ENCODE data around the gene RDH11.

The RDH11 gene

DNA sequence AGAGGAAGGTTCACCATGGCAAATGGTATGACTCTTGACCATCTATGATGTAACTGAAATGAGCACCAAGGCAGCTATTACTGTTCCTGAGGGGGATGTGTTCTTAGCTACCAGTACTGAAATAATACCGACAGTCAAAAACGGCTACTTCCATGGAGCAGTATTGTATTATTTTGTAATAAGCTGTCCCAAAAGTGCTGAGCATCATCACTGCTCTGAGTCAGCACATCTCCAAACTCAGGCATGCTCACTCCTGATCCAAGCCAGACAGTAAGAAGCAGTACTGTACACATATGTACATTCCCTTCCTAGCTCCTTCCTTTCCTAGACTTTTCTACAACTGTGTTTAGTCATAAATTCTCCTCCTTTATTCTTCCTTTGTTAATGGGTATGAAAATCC lies 29.7 kb downstream of the RDH11 start:
- Histone ChIP-seq H3K9ac (ENCODE audit: low read depth, low read length) (no peak overlapping the region), H3K4me2 (ENCODE audit: insufficient read depth, low read length) (no peak overlapping the region), H3K4me3 (ENCODE audit: low read depth in 1 of 2, low read length in 2 of 2) (no peak overlapping the region), H3K4me1 (ENCODE audit: insufficient read depth, low read length) (peaks cover 8% of the 10 kb centered on the region; the same call in 1 of the 2 replicates), H3K79me2 (ENCODE audit: insufficient read depth, low read length) (peaks cover 89% of the 10 kb centered on the region), H3K27ac (ENCODE audit: low read length) (no peak overlapping the region), H4K20me1 (ENCODE audit: insufficient read depth, low read length) (peaks cover 32% of the 10 kb centered on the region; the same call in 1 of the 2 replicates), H3K27me3 (ENCODE audit: insufficient read depth, low read length, poor library complexity) (no peaks in the 10 kb centered on the region), H3K36me3 (ENCODE audit: insufficient read depth, low read length) (peaks cover 12% of the 10 kb centered on the region), H3K9me3 (ENCODE audit: insufficient read depth, low read length, severe bottlenecking) (no peaks in the 10 kb centered on the region), H2AFZ (ENCODE audit: low read depth, low read length) (no peak overlapping the region)
- ATAC-seq (ENCODE audit: insufficient read depth, low read depth) (no peak), DNase-seq (no peak)
- TF ChIP-seq EZH2 (IDR thresholded peaks at IDR 0.05; ENCODE audit: borderline replicate concordance, low read depth, low read length, severe bottlenecking) = no peak
- TF ChIP-seq, protein P1, sequence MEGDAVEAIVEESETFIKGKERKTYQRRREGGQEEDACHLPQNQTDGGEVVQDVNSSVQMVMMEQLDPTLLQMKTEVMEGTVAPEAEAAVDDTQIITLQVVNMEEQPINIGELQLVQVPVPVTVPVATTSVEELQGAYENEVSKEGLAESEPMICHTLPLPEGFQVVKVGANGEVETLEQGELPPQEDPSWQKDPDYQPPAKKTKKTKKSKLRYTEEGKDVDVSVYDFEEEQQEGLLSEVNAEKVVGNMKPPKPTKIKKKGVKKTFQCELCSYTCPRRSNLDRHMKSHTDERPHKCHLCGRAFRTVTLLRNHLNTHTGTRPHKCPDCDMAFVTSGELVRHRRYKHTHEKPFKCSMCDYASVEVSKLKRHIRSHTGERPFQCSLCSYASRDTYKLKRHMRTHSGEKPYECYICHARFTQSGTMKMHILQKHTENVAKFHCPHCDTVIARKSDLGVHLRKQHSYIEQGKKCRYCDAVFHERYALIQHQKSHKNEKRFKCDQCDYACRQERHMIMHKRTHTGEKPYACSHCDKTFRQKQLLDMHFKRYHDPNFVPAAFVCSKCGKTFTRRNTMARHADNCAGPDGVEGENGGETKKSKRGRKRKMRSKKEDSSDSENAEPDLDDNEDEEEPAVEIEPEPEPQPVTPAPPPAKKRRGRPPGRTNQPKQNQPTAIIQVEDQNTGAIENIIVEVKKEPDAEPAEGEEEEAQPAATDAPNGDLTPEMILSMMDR (IDR thresholded peaks at IDR 0.05; ENCODE audit: borderline replicate concordance, extremely low read depth, low read length, poor library complexity, severe bottlenecking) = no peak

DNA sequence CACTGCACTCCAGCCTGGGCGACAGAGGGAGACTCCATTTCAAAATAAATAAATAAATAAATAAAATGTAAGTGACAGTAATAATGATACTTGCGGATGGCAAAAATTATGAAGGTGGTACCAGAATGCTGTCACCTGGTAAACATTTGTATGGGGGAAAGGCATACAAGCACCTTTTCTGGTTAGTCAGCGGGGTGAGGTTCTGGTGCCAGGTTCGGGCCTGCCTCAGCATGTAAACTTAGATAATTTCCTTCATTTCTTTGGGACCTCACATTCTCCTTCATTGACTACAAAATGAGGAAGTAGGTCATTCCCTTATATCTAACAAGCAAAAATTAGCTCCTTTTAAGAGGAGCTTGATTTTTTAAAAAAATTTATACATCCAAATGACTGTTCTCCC lies 31.9 kb downstream of the RDH11 start:
- peaks cover 8% of the 10 kb centered on the region; the same call in 1 of the 2 replicates for H3K4me1 ChIP-seq (ENCODE audit: insufficient read depth, low read length)
- H3K36me3 ChIP-seq (ENCODE audit: insufficient read depth, low read length) = peaks cover 32% of the 10 kb centered on the region
- H3K4me3 ChIP-seq (ENCODE audit: low read depth in 1 of 2, low read length in 2 of 2) = no peak overlapping the region
- H3K4me2 ChIP-seq (ENCODE audit: insufficient read depth, low read length) = no peak overlapping the region
- H3K27ac ChIP-seq (ENCODE audit: low read length) = no peak overlapping the region
- H4K20me1 ChIP-seq (ENCODE audit: insufficient read depth, low read length) = peaks cover 25% of the 10 kb centered on the region; the same call in 1 of the 2 replicates
- no peak overlapping the region for H2AFZ ChIP-seq (ENCODE audit: low read depth, low read length)
- H3K9ac ChIP-seq (ENCODE audit: low read depth, low read length) = no peak overlapping the region
- DNase-seq = no peak
- ATAC-seq (ENCODE audit: insufficient read depth, low read depth) = no peak
- peaks cover 76% of the 10 kb centered on the region for H3K79me2 ChIP-seq (ENCODE audit: insufficient read depth, low read length)
- TF ChIP-seq, protein P1 (IDR thresholded peaks at IDR 0.05; ENCODE audit: borderline replicate concordance, extremely low read depth, low read length, poor library complexity, severe bottlenecking) = no peak
- TF ChIP-seq EZH2 (IDR thresholded peaks at IDR 0.05; ENCODE audit: borderline replicate concordance, low read depth, low read length, severe bottlenecking) = no peak
- no peaks in the 10 kb centered on the region for H3K9me3 ChIP-seq (ENCODE audit: insufficient read depth, low read length, severe bottlenecking)
- no peaks in the 10 kb centered on the region for H3K27me3 ChIP-seq (ENCODE audit: insufficient read depth, low read length, poor library complexity)

GRCh38 chr14:67653651-67654280 lies 41.8 kb downstream of the RDH11 start:
- H4K20me1 ChIP-seq (ENCODE audit: insufficient read depth, low read length) = no peaks in the 10 kb centered on the region
- H3K4me2 ChIP-seq (ENCODE audit: insufficient read depth, low read length) = no peak overlapping the region
- ATAC-seq (ENCODE audit: insufficient read depth, low read depth) (no peak), DNase-seq (no peak)
- H3K4me1 ChIP-seq (ENCODE audit: insufficient read depth, low read length) = no peaks in the 10 kb centered on the region
- peaks cover 88% of the 10 kb centered on the region for H3K36me3 ChIP-seq (ENCODE audit: insufficient read depth, low read length)
- TF ChIP-seq EZH2 (IDR thresholded peaks at IDR 0.05; ENCODE audit: borderline replicate concordance, low read depth, low read length, severe bottlenecking) = no peak
- TF ChIP-seq, protein P1 (IDR thresholded peaks at IDR 0.05; ENCODE audit: borderline replicate concordance, extremely low read depth, low read length, poor library complexity, severe bottlenecking) = no peak
- H3K9me3 ChIP-seq (ENCODE audit: insufficient read depth, low read length, severe bottlenecking) = no peaks in the 10 kb centered on the region
- H3K27ac ChIP-seq (ENCODE audit: low read length) = no peak overlapping the region
- H3K4me3 ChIP-seq (ENCODE audit: low read depth in 1 of 2, low read length in 2 of 2) = no peak overlapping the region
- no peak overlapping the region for H3K9ac ChIP-seq (ENCODE audit: low read depth, low read length)
- no peaks in the 10 kb centered on the region for H3K27me3 ChIP-seq (ENCODE audit: insufficient read depth, low read length, poor library complexity)
- H3K79me2 ChIP-seq (ENCODE audit: insufficient read depth, low read length) = no peaks in the 10 kb centered on the region
- no peak overlapping the region for H2AFZ ChIP-seq (ENCODE audit: low read depth, low read length)
